SK-N-MC (cell line): ENCODE data around the gene MTA1.

ENCODE experiments used
- EZH2 ChIP-seq: fragments of 200-600 bp; sonication (generic); IDR thresholded peaks from one replicate; pipeline ENCODE4 v1.6.1; 2017; ENCODE audit warnings: antibody characterized with exemption
- FOXP2 ChIP-seq: optimal IDR thresholded peaks from 2 replicates; pipeline ENCODE3; 2011; ENCODE audit warnings: mild to moderate bottlenecking, moderate library complexity; ENCODE audit not compliant: insufficient read depth; ENCODE audit errors: extremely low read length, control extremely low read depth
- POLR2AphosphoS5 ChIP-seq: IDR thresholded peaks from 2 replicates; pipeline ENCODE4 v1.6.1; 2012; ENCODE audit warnings: mild to moderate bottlenecking, low read depth, low read length, borderline replicate concordance

DNA sequence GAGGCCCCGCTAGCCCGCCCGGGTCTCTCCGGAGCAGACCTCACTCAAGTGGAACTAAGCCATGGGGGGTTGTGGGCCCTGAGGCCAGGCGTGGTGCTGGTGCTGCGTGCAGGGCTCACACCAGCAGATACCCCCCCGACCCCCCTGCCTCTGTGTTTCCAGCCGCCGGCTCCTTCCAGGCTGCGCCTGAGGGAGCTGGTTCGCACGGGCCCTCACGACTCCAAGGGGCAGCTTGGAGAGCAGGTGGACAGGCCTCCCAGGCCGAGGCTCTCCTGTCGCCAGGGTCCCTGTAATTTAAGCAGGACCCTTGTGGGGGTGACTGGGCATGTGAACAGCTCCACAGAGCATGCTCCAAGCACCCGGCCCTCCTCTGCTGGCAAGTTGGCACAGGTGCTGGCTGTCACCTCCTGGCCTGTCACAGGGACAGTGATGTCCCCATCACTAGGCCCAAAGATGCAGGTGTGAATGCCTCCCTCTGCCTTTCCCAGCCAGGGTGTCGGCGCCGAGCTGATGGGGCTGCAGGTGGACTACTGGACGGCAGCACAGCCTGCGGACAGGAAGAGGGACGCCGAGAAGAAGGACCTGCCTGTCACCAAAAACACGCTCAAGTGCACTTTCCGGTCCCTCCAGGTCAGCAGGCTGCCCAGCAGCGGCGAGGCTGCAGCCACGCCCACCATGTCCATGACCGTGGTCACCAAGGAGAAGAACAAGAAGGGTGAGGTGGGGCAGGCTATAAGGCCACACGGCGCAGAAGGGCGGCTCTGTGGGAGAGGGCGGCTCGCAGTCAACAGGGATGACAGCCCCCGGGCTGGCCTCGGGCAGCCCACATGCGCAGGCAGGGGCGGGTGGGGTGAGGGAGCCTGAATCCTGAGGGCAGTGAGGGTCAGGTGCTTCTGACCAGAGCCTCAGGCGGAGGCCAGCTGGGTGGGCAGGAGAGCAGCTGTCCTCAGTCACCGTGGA lies 27.2 kb upstream of the MTA1 start:
- TF ChIP-seq POLR2AphosphoS5, result no peak
- no peak for TF ChIP-seq EZH2
- TF ChIP-seq FOXP2, result no peak
